GM21381 (cell line): ENCODE results near the gene ZNF384.

Experiments used
- ATAC-seq: cut with Tn5 transposase; IDR thresholded peaks from one replicate; pipeline ENCODE4 v1.9.1; 2021; ENCODE audit warnings: mild to moderate bottlenecking, moderate library complexity; ENCODE audit not compliant: unreplicated experiment

Gene ZNF384

DNA sequence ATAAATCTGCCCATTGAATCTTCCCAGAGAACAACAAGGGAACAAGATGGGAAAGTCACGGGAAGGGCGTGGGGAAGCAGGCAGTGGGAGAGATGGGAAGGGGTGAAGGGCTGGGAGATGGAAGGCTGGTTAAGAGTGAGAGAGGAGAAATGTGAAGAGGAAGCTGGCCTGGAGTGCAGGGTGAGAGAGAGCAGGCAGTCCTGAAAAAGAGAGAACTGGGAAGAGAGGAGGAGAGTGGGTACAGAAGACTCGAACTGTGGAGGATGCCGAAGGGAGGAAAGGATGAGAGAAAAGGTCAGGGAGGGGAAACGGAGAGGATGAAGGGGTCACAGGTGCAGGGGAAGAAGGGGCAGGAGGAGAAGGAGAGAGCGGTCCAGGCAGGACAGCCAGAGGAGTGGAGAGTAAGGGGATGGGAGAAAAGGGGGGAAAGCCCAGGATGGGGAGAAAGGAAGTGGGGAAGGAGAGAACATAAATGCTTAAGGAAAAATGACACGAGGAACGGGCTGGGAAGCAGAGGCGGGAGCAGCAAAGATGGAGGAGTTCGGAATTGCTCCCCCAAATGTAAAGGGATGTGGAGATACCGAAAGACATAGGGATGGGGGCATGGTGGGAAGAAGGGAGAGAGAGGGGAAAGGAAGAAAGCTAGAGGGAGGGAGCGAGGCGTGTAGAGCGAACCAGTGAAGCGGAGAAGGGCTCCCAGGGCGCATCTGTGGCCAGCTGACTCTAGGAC, 10.2 kb upstream of the ZNF384 start:
- ATAC-seq = no peak

GRCh38 chr12:6698352-6699046, 9.3 kb upstream of the ZNF384 start:
- no peak for ATAC-seq

DNA sequence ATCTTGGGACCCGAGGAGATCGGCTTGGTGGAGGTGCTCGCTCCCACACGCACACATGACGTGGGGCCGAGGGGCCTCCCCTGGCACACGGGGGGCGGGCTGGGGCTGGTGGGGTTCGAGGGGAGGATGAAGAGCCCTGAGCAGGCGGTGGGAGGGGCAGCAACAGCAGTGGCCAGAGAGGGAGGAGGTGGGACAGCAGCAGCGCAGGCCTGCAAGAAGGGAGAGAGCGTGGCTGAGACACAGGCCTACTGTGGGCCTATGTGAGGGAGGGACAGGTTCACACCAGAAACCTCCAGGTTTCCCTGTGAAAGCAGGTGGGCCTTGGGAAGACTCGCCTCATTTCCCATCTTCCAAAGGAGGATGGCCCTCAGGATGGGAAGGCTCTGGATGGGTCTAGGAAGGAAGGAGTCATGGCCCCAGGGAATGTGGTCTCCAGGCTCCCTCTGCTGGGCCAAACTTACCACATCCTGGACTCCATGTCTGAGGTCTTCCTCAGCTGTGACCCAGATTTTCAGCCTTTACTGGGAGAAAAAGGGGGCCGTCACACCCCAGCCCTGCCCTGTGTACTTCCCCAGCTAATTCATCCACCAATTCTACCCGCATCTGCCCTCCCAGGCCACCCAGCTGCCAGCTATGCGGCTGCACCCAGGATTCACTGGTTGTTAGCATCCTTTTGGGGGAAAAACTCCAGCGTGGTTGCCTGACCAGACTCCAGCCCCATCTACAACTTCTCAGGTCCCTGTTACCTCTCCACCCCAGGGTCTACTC, 8.6 kb upstream of the ZNF384 start:
- ATAC-seq = no peak

DNA sequence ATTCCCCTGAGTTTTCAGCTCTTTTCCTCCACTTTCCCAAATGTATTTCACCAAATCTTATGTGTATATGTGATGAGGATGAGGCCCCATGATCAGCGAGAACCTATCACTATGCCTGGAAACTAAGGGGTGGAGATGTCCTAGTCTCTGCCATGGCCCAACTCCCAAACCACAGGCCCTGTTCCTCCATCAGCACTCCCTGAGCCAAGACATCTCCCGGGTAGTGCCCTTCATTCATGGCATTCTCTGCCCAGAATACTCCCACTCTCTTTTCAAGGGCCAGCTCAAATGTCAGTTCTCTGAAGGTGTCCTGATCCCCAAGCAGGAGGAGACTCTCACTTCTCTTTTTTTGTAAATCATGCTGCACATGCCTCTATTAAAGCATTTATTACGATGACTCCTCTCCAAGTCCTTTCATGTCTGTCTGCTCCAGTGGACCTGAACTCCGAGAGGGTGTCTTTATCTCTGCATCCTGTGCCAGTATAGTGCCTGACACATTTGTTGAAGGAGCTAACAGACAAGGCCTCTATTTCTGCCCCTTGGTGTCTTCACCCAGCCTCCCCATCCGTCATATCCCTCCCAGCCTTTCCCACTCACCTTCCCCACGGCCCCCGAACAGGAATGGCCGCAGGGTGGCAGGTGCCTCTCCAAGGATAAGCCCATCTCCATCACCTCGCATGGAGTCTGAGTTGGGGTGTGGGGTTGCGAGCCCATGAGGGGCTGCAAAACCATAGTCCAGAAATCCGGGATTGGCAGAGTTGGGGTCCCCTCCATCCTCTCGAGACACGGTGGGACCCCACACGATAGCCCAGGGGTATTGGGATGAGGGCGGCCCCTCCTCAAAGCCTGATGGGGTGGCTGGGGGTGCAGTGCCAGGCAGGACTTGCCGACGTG, 7.8 kb upstream of the ZNF384 start:
- ATAC-seq = no peak

GRCh38 chr12:6695313-6696045, 6.3 kb upstream of the ZNF384 start:
- ATAC-seq = no peak

- no peak for ATAC-seq
Observed at GRCh38 chr12:6694701-6695100, 5.5 kb upstream of the ZNF384 start.

- no peak for ATAC-seq
Observed at GRCh38 chr12:6693832-6694355, 4.7 kb upstream of the ZNF384 start.

DNA sequence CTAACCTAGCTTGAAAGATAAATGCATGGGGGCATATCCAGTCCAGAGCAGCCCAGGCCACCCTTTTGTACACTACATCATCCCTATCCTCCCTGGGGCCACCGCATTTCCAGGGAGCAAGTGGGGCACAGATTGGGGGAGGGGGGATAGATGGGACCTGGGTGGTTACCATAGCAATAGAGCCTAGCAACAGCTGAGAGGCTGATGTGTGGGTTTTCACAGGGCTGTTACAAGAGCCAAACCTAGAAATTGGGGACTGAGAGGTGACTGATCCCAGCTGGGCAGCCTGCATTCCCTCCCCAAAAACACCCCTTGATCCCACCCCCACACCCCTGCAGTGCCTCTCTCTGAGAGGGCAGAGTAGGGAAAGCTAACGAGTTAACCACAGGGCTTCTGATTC, 3.7 kb upstream of the ZNF384 start:
- no peak for ATAC-seq

DNA sequence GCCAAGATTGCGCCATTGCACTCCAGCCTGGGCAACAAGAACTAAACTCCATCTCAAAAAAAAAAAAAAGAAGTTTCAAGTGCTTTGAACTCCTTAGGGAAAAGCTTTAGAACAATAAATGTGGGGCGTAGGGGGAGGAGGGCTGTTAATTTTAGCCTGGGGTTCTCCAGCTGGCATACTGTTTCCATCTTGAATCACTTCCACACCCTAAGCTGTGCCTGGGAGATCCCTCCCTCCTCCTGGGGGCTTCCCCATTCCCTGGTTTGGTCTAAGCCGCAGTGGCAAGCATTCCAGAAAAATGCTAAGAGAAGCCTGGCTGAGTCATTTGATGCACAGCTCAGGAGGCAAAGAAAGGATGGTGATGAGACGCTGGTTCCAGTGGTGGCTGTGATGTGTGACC, 2.3 kb upstream of the ZNF384 start:
- ATAC-seq = no peak

- no peak for ATAC-seq
Observed at GRCh38 chr12:6688543-6688998, 604 bp downstream of the ZNF384 start.

- ATAC-seq = no peak
Observed at GRCh38 chr12:6685814-6686213, 3.4 kb downstream of the ZNF384 start.

- no peak for ATAC-seq
Observed at GRCh38 chr12:6684609-6685008, 4.6 kb downstream of the ZNF384 start.

- ATAC-seq = no peak
Observed at GRCh38 chr12:6676962-6677361, 12.2 kb downstream of the ZNF384 start.

DNA sequence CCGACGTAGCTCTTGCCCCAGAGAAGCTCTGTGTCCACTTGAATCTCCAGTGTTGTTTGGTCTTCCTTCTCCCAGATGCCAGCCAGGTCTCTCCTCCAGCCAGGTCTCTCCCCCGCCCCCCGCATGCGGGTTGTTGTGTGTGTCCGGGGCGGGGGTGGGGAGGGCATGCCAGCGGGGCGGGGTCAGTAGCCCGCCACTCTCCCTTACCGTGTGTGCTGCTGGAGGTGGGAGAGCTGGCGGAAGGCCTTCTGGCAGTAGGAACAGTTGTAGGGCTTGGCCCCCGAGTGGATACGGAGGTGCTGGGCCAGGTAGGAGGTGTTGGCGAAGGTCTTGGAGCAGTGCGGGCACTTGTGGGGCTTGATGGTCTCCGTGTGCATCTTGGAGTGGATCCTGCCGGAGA, 17.0 kb downstream of the ZNF384 start:
- ATAC-seq = no peak

DNA sequence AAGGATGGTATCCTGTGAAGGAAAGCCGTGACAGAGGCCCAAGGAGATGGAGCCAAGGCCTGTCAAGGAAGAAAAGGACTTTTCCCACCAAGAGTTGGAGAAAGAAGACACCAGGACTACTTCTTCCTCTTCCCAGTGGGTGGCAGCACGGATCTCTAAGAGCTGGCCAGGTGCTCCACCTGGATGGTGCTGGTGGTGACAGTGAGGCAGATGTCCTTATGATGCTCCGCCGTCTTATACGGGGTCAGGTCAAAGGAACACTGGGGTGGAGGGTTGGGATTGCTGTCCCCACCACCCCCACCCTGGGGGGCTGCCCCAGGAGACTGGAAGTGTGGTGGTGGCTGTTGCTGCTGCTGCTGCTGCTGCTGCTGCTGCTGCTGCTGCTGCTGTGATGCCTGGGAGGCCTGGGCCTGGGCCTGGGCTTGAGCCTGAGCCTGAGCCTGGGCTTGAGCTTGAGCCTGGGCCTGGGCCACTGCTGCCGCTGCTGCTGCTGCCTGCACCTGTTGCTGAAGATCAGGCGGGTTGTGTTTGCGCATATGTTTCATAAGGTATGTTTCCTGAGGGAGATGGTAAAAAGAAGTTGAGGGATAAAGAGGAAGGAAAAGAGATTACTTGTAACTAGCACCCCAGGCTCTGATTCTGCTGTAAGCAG, 21.5 kb downstream of the ZNF384 start:
- ATAC-seq = no peak

GRCh38 chr12:6666211-6666610, 23.0 kb downstream of the ZNF384 start:
- ATAC-seq = no peak

- no peak for ATAC-seq
Observed at GRCh38 chr12:6664902-6665301, 24.3 kb downstream of the ZNF384 start.

GRCh38 chr12:6662906-6663742, 26.1 kb downstream of the ZNF384 start, which contains the start of gene ING4:
Gene ING4 (minus strand): TSS chr12:6663119. CDS start chr12:6663101, 18 bp downstream.
- peak; percentile 96 for ATAC-seq

DNA sequence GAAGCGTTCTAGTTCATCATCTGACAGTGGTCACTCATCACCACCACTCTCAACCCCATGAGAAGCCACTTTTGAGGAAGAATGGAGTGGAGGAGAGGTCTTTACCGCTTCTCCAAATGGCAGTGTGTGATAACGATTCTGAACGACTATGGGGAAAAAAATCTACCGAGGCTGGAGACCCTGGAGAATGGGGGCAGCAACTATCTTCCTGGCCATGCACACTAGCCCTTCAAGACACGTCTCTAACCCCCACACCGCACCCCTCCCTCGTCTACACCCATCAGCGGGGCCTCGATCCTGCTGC, 26.6 kb downstream of the ZNF384 start:
- peak; percentile 26 for ATAC-seq
